ENCODE data around the gene WDR1. TPM values are rescaled to one million over a fixed set of nuclear protein-coding genes. Genes with fewer than 3 reads are reported as not detected.
A peak's percentile ranks its signal among the peaks of the same experiment; 100 is the strongest.

WDR1 gene
- total RNA-seq, 2 experiments from 2014 or later = 197 to 198 TPM

- no peak overlapping the region for H3K4me3 Mint-ChIP-seq
- Histone ChIP-seq H3K9me3 (ENCODE audit: control insufficient read depth in 1 of 2, insufficient read depth in 1 of 2, low read length in 2 of 2) (no peaks in the 10 kb centered on the region), H3K27ac (ENCODE audit: low read depth in 1 of 2, low read length in 2 of 2) (no peak overlapping the region), H3K27me3 (ENCODE audit: control insufficient read depth in 1 of 2, insufficient read depth in 2 of 2, low read length in 2 of 2) (no peaks in the 10 kb centered on the region), H3K36me3 (ENCODE audit: insufficient read depth, low read length) (peaks cover 100% of the 10 kb centered on the region), H3K4me3 (ENCODE audit: low read length) (no peak overlapping the region), H3K4me1 (ENCODE audit: insufficient read depth, low read length) (peaks cover 42% of the 10 kb centered on the region)
- ChIA-PET CTCF (no interaction called here), POLR2A (interaction anchor here (0.5 to 1.3 kb wide), 2 partner anchors 29 to 1867 kb away, joined by 3 to 5 read pairs; partner anchors contain the start of gene WDR1)
- H3K27ac Mint-ChIP-seq = peak overlapping the region; percentile 24
- ATAC-seq (ENCODE audit: poor library complexity) (no peak), DNase-seq (no peak)
- no peak for TF ChIP-seq CTCF (IDR thresholded peaks at IDR 0.05)
- no peaks in the 10 kb centered on the region for H3K27me3 Mint-ChIP-seq
- peaks cover 98% of the 10 kb centered on the region for H3K36me3 Mint-ChIP-seq (ENCODE audit: low read depth)
- H3K9me3 Mint-ChIP-seq = no peaks in the 10 kb centered on the region
- peaks cover 25% of the 10 kb centered on the region for H3K4me1 Mint-ChIP-seq (ENCODE audit: low read depth)
- intact Hi-C loops (cut with DNase I, micrococcal nuclease) = no loop called here
These were observed 28.2 kb downstream of the WDR1 start for GRCh38 chr4:10088135-10089010.

DNA sequence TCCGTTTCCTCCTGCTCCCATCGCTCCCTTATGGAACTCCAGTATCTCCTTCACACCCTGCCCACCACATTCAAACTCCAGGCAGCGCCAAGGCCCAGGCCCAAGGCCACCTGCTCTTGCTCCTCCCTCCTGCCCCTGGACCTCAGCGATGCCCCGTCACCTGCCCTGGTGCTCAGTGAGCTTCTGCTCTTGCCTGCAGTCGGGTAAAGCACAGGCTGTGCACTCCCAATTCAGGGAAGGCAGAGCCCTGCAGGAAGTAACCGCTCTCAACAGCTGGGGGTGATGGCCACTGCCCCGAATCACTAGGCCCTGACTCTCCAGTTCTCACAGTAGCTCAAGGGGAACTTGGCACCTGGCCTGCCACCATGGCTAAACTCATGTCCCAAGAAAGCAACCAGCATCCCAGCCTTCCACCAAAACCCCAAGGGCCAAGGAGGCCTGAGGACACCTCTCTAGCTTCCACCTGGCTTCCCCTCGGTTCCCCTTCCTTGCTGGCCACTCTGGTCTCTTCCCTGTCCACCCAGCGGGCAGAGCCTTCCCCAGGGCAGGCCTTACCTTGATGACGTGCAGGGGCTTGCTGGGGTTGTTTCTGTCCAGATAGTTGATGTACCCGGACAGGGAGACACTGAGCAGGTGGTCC lies 29.3 kb downstream of the WDR1 start:
- H3K4me3 Mint-ChIP-seq = no peak overlapping the region
- peaks cover 31% of the 10 kb centered on the region for H3K4me1 ChIP-seq (ENCODE audit: insufficient read depth, low read length)
- peaks cover 14% of the 10 kb centered on the region for H3K4me1 Mint-ChIP-seq (ENCODE audit: low read depth)
- no peak overlapping the region for H3K4me3 ChIP-seq (ENCODE audit: low read length)
- no peaks in the 10 kb centered on the region for H3K27me3 Mint-ChIP-seq
- TF ChIP-seq CTCF (IDR thresholded peaks at IDR 0.05) = no peak
- DNase-seq = peak in 1 of 14 experiments; percentile 0
- POLR2A ChIA-PET = interaction anchor here (1.6 kb wide), 1 partner anchor 30 kb away, joined by 4 read pairs; the partner anchor contains the start of gene WDR1
- ATAC-seq (ENCODE audit: poor library complexity) = no peak
- no peaks in the 10 kb centered on the region for H3K9me3 Mint-ChIP-seq
- CTCF ChIA-PET = no interaction called here
- peak overlapping the region; percentile 24 for H3K27ac Mint-ChIP-seq
- H3K27me3 ChIP-seq (ENCODE audit: control insufficient read depth in 1 of 2, insufficient read depth in 2 of 2, low read length in 2 of 2) = no peaks in the 10 kb centered on the region
- no peak overlapping the region for H3K27ac ChIP-seq (ENCODE audit: low read depth in 1 of 2, low read length in 2 of 2)
- H3K36me3 ChIP-seq (ENCODE audit: insufficient read depth, low read length) = peaks cover 100% of the 10 kb centered on the region
- H3K36me3 Mint-ChIP-seq (ENCODE audit: low read depth) = peaks cover 98% of the 10 kb centered on the region
- intact Hi-C loops (cut with DNase I, micrococcal nuclease) = no loop called here
- no peaks in the 10 kb centered on the region for H3K9me3 ChIP-seq (ENCODE audit: control insufficient read depth in 1 of 2, insufficient read depth in 1 of 2, low read length in 2 of 2)

- CTCF ChIA-PET = no interaction called here
- H3K36me3 ChIP-seq (ENCODE audit: insufficient read depth, low read length) = peaks cover 100% of the 10 kb centered on the region
- Mint-ChIP-seq H3K27me3 (no peaks in the 10 kb centered on the region), H3K4me1 (ENCODE audit: low read depth) (peaks cover 8% of the 10 kb centered on the region), H3K27ac (peak overlapping the region; percentile 17), H3K9me3 (no peaks in the 10 kb centered on the region), H3K4me3 (no peak overlapping the region), H3K36me3 (ENCODE audit: low read depth) (peaks cover 98% of the 10 kb centered on the region)
- ATAC-seq (ENCODE audit: poor library complexity) (no peak), DNase-seq (peak in 1 of 14 experiments; percentile 1)
- no peaks in the 10 kb centered on the region for H3K27me3 ChIP-seq (ENCODE audit: control insufficient read depth in 1 of 2, insufficient read depth in 2 of 2, low read length in 2 of 2)
- H3K4me1 ChIP-seq (ENCODE audit: insufficient read depth, low read length) = peaks cover 24% of the 10 kb centered on the region
- no peak overlapping the region for H3K4me3 ChIP-seq (ENCODE audit: low read length)
- POLR2A ChIA-PET = interaction anchor here (1.6 kb wide), 1 partner anchor 30 kb away, joined by 4 read pairs; the partner anchor contains the start of gene WDR1
- TF ChIP-seq CTCF (IDR thresholded peaks at IDR 0.05) = no peak
- no peaks in the 10 kb centered on the region for H3K9me3 ChIP-seq (ENCODE audit: control insufficient read depth in 1 of 2, insufficient read depth in 1 of 2, low read length in 2 of 2)
- no peak overlapping the region for H3K27ac ChIP-seq (ENCODE audit: low read depth in 1 of 2, low read length in 2 of 2)
- intact Hi-C loops (cut with DNase I, micrococcal nuclease) = no loop called here
These were observed 30.0 kb downstream of the WDR1 start for GRCh38 chr4:10086506-10087120.

All from CD4-positive, alpha-beta T cell (primary cell).